ENCODE measurements around the gene SLIT3. TPM values are rescaled to one million over a fixed set of nuclear protein-coding genes. Genes with fewer than 3 reads are reported as not detected.

The SLIT3 gene
- polyA plus RNA-seq, 6 donors from 2014 or later, result not detected

DNA sequence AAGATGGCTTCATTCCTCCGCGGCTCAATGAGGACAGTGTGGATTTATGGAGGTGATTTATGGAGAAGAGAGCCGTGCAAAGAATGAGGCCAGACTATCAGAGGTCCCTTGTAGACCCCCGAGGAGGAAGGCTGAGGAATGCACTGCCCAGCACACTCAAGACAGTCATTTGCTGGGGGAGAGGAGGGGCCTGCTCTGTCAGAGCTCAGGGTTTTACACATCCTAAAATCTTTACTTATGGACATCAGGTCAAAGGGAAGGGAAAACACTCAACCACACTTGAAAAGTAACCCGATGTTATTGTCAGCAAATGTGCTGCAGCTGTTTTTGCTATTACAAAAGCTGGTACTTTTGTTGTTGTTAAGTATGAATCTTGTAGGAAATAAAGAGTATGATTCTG lies 289.5 kb downstream of the SLIT3 start:
- H3K27me3 Mint-ChIP-seq, result peaks cover 0 to 25% (median 16%) of the 10 kb centered on the region in 3 donors
- no peak for ATAC-seq (ENCODE audit: low read depth in 2 of 2)
- H3K36me3 Mint-ChIP-seq, result no peaks in the 10 kb centered on the region
- DNase-seq, result no peak
- H3K27ac Mint-ChIP-seq, result no peak overlapping the region
- no peak overlapping the region for H3K4me3 Mint-ChIP-seq
- H3K9me3 Mint-ChIP-seq, result no peaks in the 10 kb centered on the region
- no peaks in the 10 kb centered on the region for H3K4me1 Mint-ChIP-seq

DNA sequence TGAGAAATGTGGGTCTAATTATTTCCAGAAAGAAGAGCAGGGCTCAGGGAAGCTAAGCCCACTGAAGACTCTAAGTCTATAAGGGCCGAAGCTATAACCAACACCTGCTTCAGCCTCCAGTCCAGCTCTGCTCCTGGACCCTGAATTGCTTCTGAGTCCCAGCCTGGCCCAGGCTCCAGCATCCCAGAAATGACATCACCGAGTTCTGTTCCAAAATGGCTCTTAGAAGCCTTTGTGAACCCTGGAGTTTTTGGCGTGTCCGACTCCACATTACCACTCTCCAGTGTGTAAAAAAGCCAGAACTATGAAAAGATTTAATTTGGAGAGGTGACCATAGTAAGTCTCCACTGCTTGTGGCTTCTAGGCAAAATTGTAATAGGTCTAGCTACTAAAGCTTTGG lies 289.9 kb downstream of the SLIT3 start:
- H3K27ac Mint-ChIP-seq, result no peak overlapping the region

DNA sequence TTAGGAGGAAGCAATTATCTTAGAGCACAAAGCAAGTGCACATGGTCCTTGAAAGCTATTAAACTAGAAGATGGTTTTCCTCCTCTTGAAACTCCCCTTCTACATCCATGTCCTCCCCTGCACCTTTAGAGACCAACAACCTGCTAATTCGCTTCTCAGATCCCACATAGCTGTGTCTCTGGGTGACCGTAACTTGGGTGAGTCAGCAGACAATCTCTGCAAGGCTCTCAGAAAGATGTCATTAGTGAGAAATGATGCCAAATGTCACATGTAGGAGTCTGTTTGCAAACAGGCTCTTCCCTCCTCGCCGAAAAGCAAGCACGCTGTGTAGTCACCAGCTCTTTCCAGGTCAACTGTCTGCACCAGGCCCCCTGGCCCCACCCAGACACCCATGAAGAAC lies 291.8 kb downstream of the SLIT3 start:
- ATAC-seq (ENCODE audit: low read depth in 2 of 2) (no peak), DNase-seq (no peak)
- Mint-ChIP-seq H3K27ac (no peak overlapping the region), H3K4me3 (no peak overlapping the region), H3K9me3 (no peaks in the 10 kb centered on the region), H3K4me1 (no peaks in the 10 kb centered on the region), H3K36me3 (no peaks in the 10 kb centered on the region), H3K27me3 (peaks cover 0 to 22% (median 16%) of the 10 kb centered on the region in 3 donors)

More for the DNA sequence above, 289.9 kb downstream of the SLIT3 start:
- Mint-ChIP-seq H3K9me3 (no peaks in the 10 kb centered on the region), H3K4me3 (no peak overlapping the region), H3K27me3 (peaks cover 0 to 25% (median 16%) of the 10 kb centered on the region in 3 donors), H3K4me1 (no peaks in the 10 kb centered on the region), H3K36me3 (no peaks in the 10 kb centered on the region)
- DNase-seq (no peak), ATAC-seq (ENCODE audit: low read depth in 2 of 2) (no peak)

DNA sequence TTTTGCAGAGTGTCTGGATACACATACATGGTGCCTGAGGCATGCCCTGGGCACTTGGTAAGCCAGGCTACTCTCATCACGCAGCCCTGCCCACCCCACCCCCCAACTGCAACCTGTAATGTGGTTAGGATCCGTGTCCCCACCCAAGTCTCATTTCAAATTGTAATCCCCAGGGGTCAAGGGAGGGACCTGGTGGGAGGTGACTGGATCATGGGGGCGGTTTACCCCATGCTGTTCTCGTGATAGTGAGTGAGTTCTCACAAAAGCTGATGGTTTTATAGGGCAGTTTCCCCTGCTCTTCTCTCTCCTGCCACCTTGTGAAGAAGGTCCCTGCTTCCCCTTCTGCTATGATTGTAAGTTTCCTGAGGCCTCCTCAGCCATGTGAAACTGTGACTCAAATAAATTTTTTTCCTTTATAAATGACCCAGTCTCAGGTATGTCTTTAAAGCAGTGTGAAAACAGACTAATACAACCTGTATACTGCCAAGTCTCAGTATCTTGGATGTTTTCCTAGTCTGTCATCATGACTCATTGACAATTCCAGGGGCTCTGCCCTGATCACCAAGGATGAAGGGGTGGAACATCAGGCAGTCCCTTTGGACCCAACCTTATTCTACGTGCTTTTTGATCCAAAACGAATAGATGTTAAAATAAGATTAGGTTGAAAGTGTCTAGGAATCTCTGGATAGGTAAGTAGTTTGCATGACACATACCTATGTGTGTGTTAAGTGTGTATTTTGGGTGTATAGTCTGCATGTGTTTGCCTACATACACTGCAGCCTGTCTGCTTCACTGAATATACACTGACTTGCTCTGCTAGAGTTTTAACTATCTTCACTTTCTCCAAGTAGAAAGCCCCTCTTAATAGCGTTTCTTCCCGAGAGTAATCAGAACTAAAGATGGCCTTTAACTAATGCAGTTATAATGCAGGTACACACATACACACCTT lies 293.8 kb downstream of the SLIT3 start:
- H3K9me3 Mint-ChIP-seq, result no peaks in the 10 kb centered on the region
- peaks cover 4 to 18% (median 6%) of the 10 kb centered on the region in 3 donors for H3K27me3 Mint-ChIP-seq
- H3K4me1 Mint-ChIP-seq, result no peaks in the 10 kb centered on the region
- no peak overlapping the region for H3K27ac Mint-ChIP-seq
- ATAC-seq (ENCODE audit: low read depth in 2 of 2), result no peak
- H3K4me3 Mint-ChIP-seq, result no peak overlapping the region
- no peaks in the 10 kb centered on the region for H3K36me3 Mint-ChIP-seq
- DNase-seq, result no peak

DNA sequence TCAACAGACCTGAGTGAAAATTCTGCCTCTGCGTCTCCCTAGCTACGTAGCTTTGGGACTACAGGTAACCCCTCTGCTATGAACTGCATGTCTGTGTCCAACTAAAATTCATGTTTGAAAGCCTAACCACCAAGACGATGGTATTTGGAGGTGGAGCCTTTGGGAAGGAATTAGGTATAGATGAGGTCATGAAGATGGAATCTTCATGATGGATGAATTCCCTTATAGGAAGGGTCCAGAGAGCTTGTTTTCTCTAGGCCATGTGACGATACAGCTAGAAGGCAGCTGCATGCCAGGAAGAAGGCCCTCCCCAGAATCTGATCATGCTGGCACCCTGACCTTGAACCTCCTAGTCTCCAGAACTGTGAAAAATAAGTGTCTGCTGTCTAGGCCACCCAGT lies 296.4 kb downstream of the SLIT3 start:
- Mint-ChIP-seq H3K27me3 (peaks cover 4 to 25% (median 6%) of the 10 kb centered on the region in 3 donors), H3K4me3 (no peak overlapping the region), H3K4me1 (no peaks in the 10 kb centered on the region), H3K9me3 (no peaks in the 10 kb centered on the region), H3K36me3 (no peaks in the 10 kb centered on the region), H3K27ac (no peak overlapping the region)
- ATAC-seq (ENCODE audit: low read depth in 2 of 2), result no peak
- no peak for DNase-seq

DNA sequence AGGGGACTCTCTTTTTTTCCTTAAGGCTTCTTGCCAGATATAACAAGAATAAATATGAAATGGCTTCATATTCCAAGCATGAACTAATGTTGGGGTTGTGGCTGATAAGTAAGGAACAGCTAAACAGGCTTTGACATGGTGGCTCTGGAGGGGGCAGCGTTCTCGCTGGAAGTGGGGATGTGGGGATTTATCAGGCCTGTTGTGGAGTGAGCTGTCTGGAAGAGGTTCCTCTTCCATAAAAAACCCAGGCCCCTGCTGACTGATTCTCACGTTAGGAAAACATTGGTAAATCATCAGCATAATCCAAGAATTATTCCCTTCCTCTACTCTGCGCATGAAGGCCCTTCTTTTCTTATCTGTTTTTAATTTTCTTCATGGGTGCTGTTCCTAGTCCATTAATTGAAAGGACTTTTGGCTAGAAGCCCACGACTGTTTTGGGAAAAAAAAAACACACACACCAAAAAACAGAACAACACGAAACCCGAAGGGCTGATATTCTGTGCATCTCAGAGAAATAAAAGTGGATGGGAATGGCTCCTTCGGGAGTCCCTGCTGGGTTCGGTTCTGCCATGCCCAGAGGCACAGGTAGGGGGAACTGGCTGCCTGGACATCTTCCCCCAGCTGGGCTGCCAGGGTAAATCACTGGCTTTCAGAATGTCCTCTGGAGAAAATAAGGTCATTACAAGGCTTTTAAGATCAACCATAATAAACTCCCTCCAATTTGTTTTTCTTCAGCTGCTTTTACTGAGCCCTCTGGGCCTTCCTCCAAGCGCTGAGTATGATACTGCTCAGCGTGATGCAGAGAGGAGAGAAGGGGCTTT lies 297.0 kb downstream of the SLIT3 start:
- H3K4me3 Mint-ChIP-seq, result no peak overlapping the region
- H3K27ac Mint-ChIP-seq, result no peak overlapping the region
- DNase-seq, result no peak
- no peaks in the 10 kb centered on the region for H3K36me3 Mint-ChIP-seq
- no peaks in the 10 kb centered on the region for H3K4me1 Mint-ChIP-seq
- no peak for ATAC-seq (ENCODE audit: low read depth in 2 of 2)
- H3K9me3 Mint-ChIP-seq, result no peaks in the 10 kb centered on the region
- H3K27me3 Mint-ChIP-seq, result peaks cover 4 to 23% (median 6%) of the 10 kb centered on the region in 3 donors

DNA sequence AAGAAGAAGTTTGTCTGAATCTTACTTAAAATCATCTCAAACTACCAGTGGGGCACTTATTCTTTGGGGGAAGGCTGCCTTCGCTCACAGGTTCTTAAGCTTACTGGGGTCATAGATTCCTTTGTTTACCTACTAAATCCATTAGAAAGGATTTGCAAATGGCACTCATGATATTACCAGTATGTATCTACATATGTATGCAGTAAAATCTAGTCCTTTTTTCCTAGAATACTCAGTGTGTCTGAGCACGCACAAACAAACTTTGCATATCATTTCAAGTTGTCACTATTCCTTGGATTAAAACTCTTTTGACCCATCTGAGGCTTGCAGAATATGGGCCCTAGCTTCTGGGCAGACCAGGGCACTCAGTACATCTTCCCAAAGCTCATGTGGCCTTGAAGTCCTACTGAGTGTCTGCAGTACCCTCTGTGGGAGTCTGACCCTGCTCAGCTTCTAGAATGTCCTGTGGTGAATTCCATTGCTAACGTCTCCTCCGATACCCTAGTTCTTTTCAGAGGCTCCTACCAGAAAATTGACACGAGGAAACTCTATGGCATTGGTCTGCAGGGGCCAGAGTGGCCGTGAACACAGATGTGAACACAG lies 297.9 kb downstream of the SLIT3 start:
- Mint-ChIP-seq H3K4me1 (no peaks in the 10 kb centered on the region), H3K27ac (no peak overlapping the region), H3K4me3 (peak overlapping the region in 1 of 8 donors; percentile 12), H3K36me3 (no peaks in the 10 kb centered on the region), H3K27me3 (peaks cover 0 to 14% (median 6%) of the 10 kb centered on the region in 3 donors), H3K9me3 (no peaks in the 10 kb centered on the region)
- DNase-seq (no peak), ATAC-seq (ENCODE audit: low read depth in 2 of 2) (no peak)

DNA sequence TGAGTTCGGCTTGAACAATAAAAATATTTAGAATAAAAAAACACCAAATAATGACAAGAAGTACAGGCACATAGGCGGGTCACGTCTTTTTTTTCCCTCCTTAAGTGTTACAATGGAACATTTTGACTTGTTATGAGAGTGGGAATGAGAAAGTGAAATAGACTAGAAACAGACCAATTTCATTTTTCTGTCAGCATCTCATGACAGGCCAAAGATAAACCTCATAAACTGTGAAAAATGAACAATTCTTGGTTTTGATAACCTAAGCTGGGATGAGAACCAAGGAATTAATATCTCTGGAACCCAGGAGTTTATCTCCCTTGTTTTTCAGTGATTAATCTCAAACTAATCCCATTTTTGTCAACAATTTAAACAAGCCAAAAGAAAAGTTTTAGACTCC lies 299.5 kb downstream of the SLIT3 start:
- Mint-ChIP-seq H3K4me1 (no peaks in the 10 kb centered on the region), H3K9me3 (no peaks in the 10 kb centered on the region), H3K27ac (no peak overlapping the region), H3K27me3 (peaks cover 0 to 11% (median 6%) of the 10 kb centered on the region in 3 donors), H3K4me3 (no peak overlapping the region), H3K36me3 (no peaks in the 10 kb centered on the region)
- DNase-seq (no peak), ATAC-seq (ENCODE audit: low read depth in 2 of 2) (no peak)

DNA sequence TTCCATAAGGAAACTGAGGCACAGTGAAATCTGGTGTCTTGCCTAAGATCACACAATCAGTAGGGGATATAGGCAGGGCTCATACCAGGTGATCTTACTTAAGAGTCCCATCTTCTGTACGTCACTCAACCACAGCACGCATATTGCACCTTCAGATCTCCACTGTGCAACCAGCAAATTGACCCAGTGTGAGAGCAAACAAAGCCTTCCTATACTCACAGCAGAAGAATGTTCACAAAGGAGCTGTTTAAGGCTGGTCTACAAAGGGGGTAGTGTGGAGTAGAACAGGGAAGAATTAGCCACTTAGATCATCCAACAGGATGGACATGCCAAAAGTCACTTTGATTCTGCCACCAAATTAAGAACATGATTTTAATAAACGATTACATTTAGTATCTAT lies 305.9 kb downstream of the SLIT3 start:
- DNase-seq (no peak), ATAC-seq (ENCODE audit: low read depth in 2 of 2) (no peak)
- Mint-ChIP-seq H3K4me3 (no peak overlapping the region), H3K27ac (no peak overlapping the region), H3K36me3 (no peaks in the 10 kb centered on the region), H3K9me3 (no peaks in the 10 kb centered on the region), H3K4me1 (no peaks in the 10 kb centered on the region), H3K27me3 (no peaks in the 10 kb centered on the region)

DNA sequence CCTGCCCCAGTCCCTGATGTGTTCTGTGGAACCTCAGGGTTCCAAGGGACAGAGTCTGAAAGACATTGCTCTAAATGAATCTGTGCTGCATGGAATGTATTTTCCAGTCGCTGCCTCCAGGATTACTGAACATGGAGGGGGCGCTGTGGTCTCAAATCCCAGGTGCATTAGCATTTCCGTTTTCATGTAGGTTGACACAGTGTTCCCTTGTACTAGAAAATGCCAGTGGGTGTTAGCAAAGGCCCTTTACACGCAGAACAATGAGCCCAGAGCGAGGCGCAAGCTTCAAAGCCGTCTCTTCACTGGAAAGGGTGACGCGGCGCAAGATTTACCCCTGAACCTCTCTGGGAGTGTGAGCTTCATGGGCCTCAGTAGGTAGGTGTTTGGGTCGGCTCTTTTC lies 308.3 kb downstream of the SLIT3 start:
- H3K4me3 Mint-ChIP-seq, result no peak overlapping the region
- no peak for DNase-seq
- no peaks in the 10 kb centered on the region for H3K9me3 Mint-ChIP-seq
- H3K27ac Mint-ChIP-seq, result no peak overlapping the region
- no peaks in the 10 kb centered on the region for H3K4me1 Mint-ChIP-seq
- peaks cover 0 to 6% (median 4%) of the 10 kb centered on the region in 3 donors for H3K27me3 Mint-ChIP-seq
- H3K36me3 Mint-ChIP-seq, result no peaks in the 10 kb centered on the region
- ATAC-seq (ENCODE audit: low read depth in 2 of 2), result no peak

DNA sequence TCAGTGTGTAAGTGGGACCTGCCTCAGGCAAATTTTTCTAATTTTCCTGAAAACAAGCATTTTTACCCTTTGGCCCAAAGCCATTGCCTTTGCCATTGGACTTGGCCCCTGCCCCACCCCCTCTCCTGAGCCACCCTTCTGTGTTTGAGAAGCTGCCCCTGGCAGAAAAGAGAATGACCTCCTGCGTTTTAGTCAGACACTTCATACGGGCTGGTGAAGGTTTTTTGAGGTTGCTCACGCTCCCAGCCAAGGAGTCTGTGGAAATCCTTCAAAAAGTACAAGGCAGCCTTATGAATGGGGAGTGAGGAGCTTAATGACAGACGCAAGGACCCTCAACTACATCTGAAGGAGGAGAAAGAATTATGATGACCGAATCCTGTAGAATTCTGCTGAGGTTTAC lies 308.9 kb downstream of the SLIT3 start:
- Mint-ChIP-seq H3K9me3 (no peaks in the 10 kb centered on the region), H3K27me3 (peaks cover 3 to 11% (median 10%) of the 10 kb centered on the region in 3 donors), H3K4me1 (no peaks in the 10 kb centered on the region), H3K27ac (no peak overlapping the region), H3K4me3 (no peak overlapping the region), H3K36me3 (no peaks in the 10 kb centered on the region)
- ATAC-seq (ENCODE audit: low read depth in 2 of 2) (no peak), DNase-seq (no peak)

DNA sequence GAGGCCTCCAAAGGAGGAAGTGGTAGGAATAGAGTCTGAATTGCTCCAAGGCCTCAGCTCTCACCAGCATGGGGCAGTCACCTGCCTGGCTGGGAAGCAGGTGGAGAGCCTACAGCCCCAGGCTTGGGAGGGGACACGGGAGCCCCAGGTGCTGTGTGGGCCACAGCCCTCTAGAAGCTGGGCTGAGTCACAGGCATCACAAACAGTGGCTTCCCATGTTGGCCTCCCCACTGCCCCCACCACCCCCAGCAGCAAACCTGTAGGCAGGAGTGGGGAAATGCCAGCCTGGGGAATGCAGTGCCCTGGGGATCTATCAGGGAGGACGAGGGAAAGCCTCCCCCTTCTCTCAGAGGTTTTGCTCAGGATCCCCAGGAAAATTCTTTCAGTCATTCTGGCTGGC lies 309.6 kb downstream of the SLIT3 start:
- Mint-ChIP-seq H3K4me3 (no peak overlapping the region), H3K4me1 (no peaks in the 10 kb centered on the region), H3K36me3 (no peaks in the 10 kb centered on the region), H3K27me3 (peaks cover 5 to 18% (median 12%) of the 10 kb centered on the region in 3 donors), H3K27ac (no peak overlapping the region), H3K9me3 (no peaks in the 10 kb centered on the region)
- DNase-seq (no peak), ATAC-seq (ENCODE audit: low read depth in 2 of 2) (no peak)

DNA sequence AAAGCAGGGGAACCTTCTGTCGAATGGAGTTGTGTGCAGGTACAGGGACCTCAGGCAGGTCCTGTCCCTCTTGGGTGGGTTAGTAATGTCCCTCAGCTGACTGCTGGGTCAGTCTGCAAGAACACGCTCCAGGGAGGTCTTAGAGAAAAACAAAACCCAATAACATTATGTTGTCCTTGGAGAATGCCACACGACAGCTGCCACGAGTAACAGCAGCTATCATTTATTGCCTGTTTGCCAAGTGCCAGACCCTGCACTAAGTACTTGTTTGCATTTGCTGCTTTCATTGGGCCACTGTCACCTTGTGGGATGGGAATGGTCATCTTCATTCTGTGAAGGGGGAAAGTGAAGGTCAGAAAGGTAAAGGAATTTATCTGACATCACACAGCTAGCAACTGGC lies 310.3 kb downstream of the SLIT3 start:
- Mint-ChIP-seq H3K27ac (peak overlapping the region in 1 of 6 donors; percentile 65), H3K27me3 (peaks cover 5 to 21% (median 13%) of the 10 kb centered on the region in 3 donors), H3K36me3 (no peaks in the 10 kb centered on the region), H3K4me3 (no peak overlapping the region), H3K4me1 (no peaks in the 10 kb centered on the region), H3K9me3 (no peaks in the 10 kb centered on the region)
- DNase-seq, result no peak
- no peak for ATAC-seq (ENCODE audit: low read depth in 2 of 2)
